ENCODE results near the gene WASL.
A peak's percentile ranks its signal among the peaks of the same experiment; 100 is the strongest.
"Not testable (repeated sequence)": the region's sequence is repeated elsewhere in the genome, so short reads cannot be mapped to it uniquely, and the experiment has no call there.

WASL gene

GRCh38 chr7:123768493-123768892 is 19.7 kb upstream of the WASL start:
- no peak for DNase-seq

- DNase-seq, result no peak
Observed at GRCh38 chr7:123763191-123763661, 14.4 kb upstream of the WASL start.

- no peak for DNase-seq
Observed at GRCh38 chr7:123761729-123762128, 12.9 kb upstream of the WASL start.

GRCh38 chr7:123757095-123757494 is 8.3 kb upstream of the WASL start:
- DNase-seq, result no peak

- DNase-seq, result no peak
Observed at GRCh38 chr7:123755338-123755737, 6.5 kb upstream of the WASL start.

- no peak for DNase-seq
Observed at GRCh38 chr7:123754271-123754871, 5.6 kb upstream of the WASL start.

GRCh38 chr7:123752534-123752933 is 3.7 kb upstream of the WASL start:
- DNase-seq, result no peak

- no peak for DNase-seq
Observed at GRCh38 chr7:123751821-123752220, 3.0 kb upstream of the WASL start.

- no peak for DNase-seq
Observed at GRCh38 chr7:123750389-123751230, 1.8 kb upstream of the WASL start.

GRCh38 chr7:123749537-123749857 is 694 bp upstream of the WASL start:
- peak in 1 of 2 experiments; percentile 53 for DNase-seq

GRCh38 chr7:123748171-123748733 is 551 bp downstream of the WASL start:
- DNase-seq, result peak in 1 of 2 experiments; percentile 32

- DNase-seq, result peak; percentile 41 to 54
Observed at GRCh38 chr7:123747620-123748141, 1.1 kb downstream of the WASL start.

GRCh38 chr7:123746931-123747488 is 1.8 kb downstream of the WASL start:
- DNase-seq, result no peak

GRCh38 chr7:123746055-123746454 is 2.7 kb downstream of the WASL start:
- no peak for DNase-seq

GRCh38 chr7:123745437-123745836 is 3.4 kb downstream of the WASL start:
- DNase-seq, result no peak

GRCh38 chr7:123744416-123744815 is 4.4 kb downstream of the WASL start:
- DNase-seq, result no peak

GRCh38 chr7:123741940-123742339 is 6.9 kb downstream of the WASL start:
- no peak for DNase-seq

GRCh38 chr7:123738808-123739207 is 10.0 kb downstream of the WASL start:
- no peak for DNase-seq

- no peak for DNase-seq
Observed at GRCh38 chr7:123738356-123738755, 10.4 kb downstream of the WASL start.

GRCh38 chr7:123737168-123737674 is 11.6 kb downstream of the WASL start:
- not testable (repeated sequence) for DNase-seq

GRCh38 chr7:123735539-123735938 is 13.3 kb downstream of the WASL start:
- no peak for DNase-seq

GRCh38 chr7:123734498-123734897 is 14.3 kb downstream of the WASL start:
- DNase-seq, result no peak

- DNase-seq, result no peak
Observed at GRCh38 chr7:123732413-123733091, 16.3 kb downstream of the WASL start.

All from activated CD4-positive, alpha-beta T cell treated with anti-CD3 and anti-CD28 coated beads, Interleukin-2, amount 50 U/mL, for 48 hours (primary cell).